Neutrophil (primary cell): ENCODE results near the gene CHIC2.

Experiments
- H3K27ac ChIP-seq: fragments of 200-600 bp; sonication (generic); 2 replicates; pipeline ENCODE4 v1.5.1; 2016; ENCODE audit warnings: mild to moderate bottlenecking, moderate library complexity
- H3K27me3 ChIP-seq: fragments of 200-600 bp; sonication (generic); 2 replicates; pipeline ENCODE4 v1.6.0; 2016; ENCODE audit warnings: mild to moderate bottlenecking
- H3K36me3 ChIP-seq: fragments of 200-600 bp; sonication (generic); 2 replicates; pipeline ENCODE4 v1.5.1; 2017
- H3K4me1 ChIP-seq, 2 experiments: fragments of 200-600 bp in 1 of 2; sonication (generic) in 1 of 2; 1 replicate in 1 of 2; 2 replicates in 1 of 2; pipeline versions ENCODE4 v1.5.1 to v1.6.1; 2013 to 2016; ENCODE audit warnings: low read depth in 1 of 2, low read length in 1 of 2, mild to moderate bottlenecking in 1 of 2, moderate library complexity in 1 of 2; ENCODE audit not compliant: control insufficient read depth in 1 of 2, insufficient read depth in 1 of 2
- H3K4me3 ChIP-seq, 2 experiments: fragments of 200-600 bp in 1 of 2; sonication (generic) in 1 of 2; 1 replicate in 1 of 2; 2 replicates in 1 of 2; pipeline ENCODE4 v1.5.1; 2013 to 2016; ENCODE audit warnings: low read depth in 1 of 2, low read length in 1 of 2, mild to moderate bottlenecking in 1 of 2, moderate library complexity in 1 of 2
- H3K9me3 ChIP-seq: fragments of 200-600 bp; sonication (generic); 2 replicates; pipeline ENCODE4 v1.5.1; 2016
- TF ChIP-seq, protein P1 (sequence below): fragments of 200-600 bp; sonication (generic); IDR thresholded peaks from 2 replicates; pipeline ENCODE4 v1.5.1; 2016; ENCODE audit warnings: antibody characterized with exemption

Gene CHIC2

DNA sequence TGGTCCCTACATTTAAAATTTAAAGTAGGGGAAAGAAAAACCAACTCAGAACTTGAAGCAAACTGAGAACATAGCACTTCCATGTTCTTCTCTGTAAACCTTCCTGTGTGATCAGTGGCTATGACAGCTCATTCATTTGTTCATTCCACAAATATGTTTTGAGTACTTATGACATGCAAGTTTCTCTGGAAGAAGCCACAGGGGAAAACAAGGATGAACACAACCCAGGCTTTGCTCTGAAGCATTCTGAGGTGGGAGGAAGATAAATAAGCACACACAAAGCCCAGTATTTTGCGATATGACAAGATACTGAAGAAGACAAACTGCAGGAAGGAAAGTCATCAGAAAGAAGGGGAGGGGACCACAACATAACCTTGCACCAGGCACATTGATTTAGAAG, 96.4 kb downstream of the CHIC2 start:
- Histone ChIP-seq H3K4me3 (no peak overlapping the region), H3K36me3 (no peaks in the 10 kb centered on the region), H3K9me3 (no peaks in the 10 kb centered on the region), H3K27me3 (no peaks in the 10 kb centered on the region), H3K4me1 (no peaks in the 10 kb centered on the region), H3K27ac (no peak overlapping the region)
- TF ChIP-seq, protein P1, sequence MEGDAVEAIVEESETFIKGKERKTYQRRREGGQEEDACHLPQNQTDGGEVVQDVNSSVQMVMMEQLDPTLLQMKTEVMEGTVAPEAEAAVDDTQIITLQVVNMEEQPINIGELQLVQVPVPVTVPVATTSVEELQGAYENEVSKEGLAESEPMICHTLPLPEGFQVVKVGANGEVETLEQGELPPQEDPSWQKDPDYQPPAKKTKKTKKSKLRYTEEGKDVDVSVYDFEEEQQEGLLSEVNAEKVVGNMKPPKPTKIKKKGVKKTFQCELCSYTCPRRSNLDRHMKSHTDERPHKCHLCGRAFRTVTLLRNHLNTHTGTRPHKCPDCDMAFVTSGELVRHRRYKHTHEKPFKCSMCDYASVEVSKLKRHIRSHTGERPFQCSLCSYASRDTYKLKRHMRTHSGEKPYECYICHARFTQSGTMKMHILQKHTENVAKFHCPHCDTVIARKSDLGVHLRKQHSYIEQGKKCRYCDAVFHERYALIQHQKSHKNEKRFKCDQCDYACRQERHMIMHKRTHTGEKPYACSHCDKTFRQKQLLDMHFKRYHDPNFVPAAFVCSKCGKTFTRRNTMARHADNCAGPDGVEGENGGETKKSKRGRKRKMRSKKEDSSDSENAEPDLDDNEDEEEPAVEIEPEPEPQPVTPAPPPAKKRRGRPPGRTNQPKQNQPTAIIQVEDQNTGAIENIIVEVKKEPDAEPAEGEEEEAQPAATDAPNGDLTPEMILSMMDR: no peak

DNA sequence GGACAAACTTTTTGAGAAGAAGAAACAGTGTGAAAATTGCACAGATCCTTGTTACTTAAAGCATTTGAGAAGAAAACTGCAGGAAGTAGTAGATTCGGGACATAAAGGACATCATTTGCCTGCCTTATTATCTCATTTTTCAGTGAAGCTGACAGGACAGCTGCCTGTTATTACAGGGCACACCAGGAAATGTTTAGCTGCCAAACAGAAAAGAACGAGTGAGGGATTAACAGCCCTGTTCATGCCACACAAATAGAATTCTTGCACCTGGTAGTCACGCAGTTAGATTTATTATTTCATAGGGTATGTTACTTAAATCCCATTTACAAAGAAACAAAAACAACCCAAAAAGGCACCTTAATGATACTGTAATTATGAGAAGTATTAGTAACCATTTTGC, 100.6 kb downstream of the CHIC2 start:
- Histone ChIP-seq H3K4me3 (no peak overlapping the region), H3K36me3 (no peaks in the 10 kb centered on the region), H3K27ac (no peak overlapping the region), H3K9me3 (no peaks in the 10 kb centered on the region), H3K4me1 (no peaks in the 10 kb centered on the region), H3K27me3 (no peaks in the 10 kb centered on the region)
- TF ChIP-seq, protein P1: no peak

DNA sequence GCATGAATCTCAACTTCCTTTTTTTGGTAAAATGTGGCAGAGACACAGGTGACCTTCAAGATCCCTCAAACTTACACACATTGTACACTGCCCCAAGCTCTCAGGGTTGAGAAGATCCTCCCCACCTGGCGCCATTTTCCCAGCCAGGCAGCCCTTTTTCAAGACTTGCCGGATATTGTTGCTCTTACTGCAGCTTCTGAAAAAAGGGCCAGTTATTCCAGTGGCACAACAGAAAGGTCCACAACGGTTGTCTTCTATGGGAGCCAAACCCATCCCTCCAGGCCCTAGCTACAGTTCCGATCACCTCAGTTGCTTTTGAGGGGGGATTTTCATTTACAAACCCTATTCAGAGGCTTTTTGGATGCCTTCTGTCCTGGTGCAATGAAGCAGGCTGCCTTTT, 101.1 kb downstream of the CHIC2 start:
- H3K4me3 ChIP-seq: no peak overlapping the region
- TF ChIP-seq, protein P1: no peak
- H3K27ac ChIP-seq: no peak overlapping the region
- no peaks in the 10 kb centered on the region for H3K9me3 ChIP-seq
- no peaks in the 10 kb centered on the region for H3K4me1 ChIP-seq
- no peaks in the 10 kb centered on the region for H3K36me3 ChIP-seq
- no peaks in the 10 kb centered on the region for H3K27me3 ChIP-seq

DNA sequence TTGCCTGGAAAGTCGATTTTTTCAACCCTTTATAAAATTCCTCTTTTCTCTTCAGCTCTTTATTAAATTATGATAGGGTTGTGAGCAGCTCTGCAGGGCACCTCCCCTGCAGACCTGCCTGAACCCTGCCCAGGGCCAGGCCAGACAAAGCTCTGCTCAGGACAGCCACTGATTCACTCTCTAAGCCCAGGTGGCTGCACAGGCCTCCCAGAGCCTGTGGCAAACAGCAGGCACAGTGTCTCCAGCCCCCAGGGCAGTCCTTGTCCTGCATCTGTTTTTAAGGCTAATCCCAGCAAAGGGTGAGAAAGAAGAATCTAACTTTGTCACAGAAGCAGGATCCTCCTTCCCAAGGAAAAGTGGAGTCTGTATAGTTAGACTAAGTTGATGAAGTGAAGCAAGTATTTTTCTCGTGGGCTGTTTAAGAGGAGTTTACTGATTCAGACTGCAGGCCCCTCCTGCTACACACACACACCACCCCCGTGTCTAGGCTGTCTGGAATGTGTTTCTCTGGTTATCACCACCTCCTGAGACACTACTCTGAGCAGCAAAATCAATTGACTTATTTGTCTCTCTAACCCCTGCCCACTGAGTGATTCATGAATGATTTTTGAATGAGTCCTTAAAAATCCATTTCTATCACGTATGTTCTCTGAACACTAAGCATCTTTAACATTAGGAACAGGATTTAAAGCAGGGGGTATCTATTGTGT, 101.7 kb downstream of the CHIC2 start:
- Histone ChIP-seq H3K36me3 (no peaks in the 10 kb centered on the region), H3K4me3 (no peak overlapping the region), H3K27ac (no peak overlapping the region), H3K9me3 (no peaks in the 10 kb centered on the region), H3K4me1 (no peaks in the 10 kb centered on the region), H3K27me3 (no peaks in the 10 kb centered on the region)
- TF ChIP-seq, protein P1: no peak

DNA sequence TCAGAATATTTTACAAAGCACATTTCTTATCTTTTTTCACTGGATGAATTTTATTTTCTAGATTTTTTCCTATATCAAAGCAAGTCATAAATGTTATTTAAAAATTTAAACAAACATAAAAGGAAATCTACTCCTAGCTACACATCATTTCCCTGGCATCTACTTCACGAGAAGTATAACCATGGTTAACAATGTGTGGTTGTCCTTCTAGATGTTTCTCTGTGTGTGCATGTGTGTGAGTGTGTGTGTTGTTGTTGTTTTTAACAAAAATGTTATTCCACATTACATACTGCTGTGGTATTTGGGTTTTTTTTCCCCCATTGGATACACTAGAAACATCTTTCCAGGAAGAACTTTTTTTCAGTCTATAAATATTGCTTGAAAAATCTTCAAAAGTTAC, 103.1 kb downstream of the CHIC2 start:
- TF ChIP-seq, protein P1: no peak
- no peaks in the 10 kb centered on the region for H3K27me3 ChIP-seq
- no peaks in the 10 kb centered on the region for H3K4me1 ChIP-seq
- no peaks in the 10 kb centered on the region for H3K36me3 ChIP-seq
- H3K4me3 ChIP-seq: no peak overlapping the region
- no peaks in the 10 kb centered on the region for H3K9me3 ChIP-seq
- no peak overlapping the region for H3K27ac ChIP-seq

DNA sequence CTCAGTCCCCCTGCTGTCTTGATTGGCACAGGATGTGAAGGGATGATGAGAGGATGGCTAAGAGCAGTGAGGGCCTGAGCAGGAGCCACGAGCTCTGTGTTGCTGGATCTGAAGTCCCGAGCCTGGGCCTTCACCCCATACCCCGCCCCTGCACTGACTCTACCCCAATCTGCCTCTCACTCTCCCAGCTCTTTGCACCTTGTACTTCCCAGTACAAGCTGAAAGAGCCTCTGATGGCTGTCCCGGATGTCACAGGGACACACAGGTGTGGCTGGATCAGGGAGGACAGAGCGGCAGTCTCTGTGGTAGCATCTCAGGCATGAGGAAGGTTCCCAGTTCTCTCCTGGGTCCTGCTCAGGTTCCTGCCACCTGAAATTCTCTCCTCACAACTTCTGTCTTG, 103.6 kb downstream of the CHIC2 start:
- Histone ChIP-seq H3K27me3 (no peaks in the 10 kb centered on the region), H3K36me3 (no peaks in the 10 kb centered on the region), H3K9me3 (no peaks in the 10 kb centered on the region), H3K4me1 (no peaks in the 10 kb centered on the region), H3K27ac (no peak overlapping the region), H3K4me3 (no peak overlapping the region)
- TF ChIP-seq, protein P1: no peak
